Common myeloid progenitor, CD34-positive (primary cell): ENCODE measurements around the gene PRLH. TPM values are rescaled to one million over a fixed set of nuclear protein-coding genes. Genes with fewer than 3 reads are reported as not detected.

Source experiments
- CTCF ChIA-PET: fragments of 350-600 bp; sonication (Branson Sonifier 250); formaldehyde crosslinking; loops from one replicate; lab custom pipeline; 2021; ENCODE audit warnings: antibody characterized with exemption; lab: Charles Lee
- POLR2A ChIA-PET: fragments of 350-600 bp; sonication (Branson Sonifier 250); formaldehyde crosslinking; loops from one replicate; lab custom pipeline; 2021; ENCODE audit warnings: antibody characterized with exemption; lab: Charles Lee
- DNase-seq, 3 donors: peaks; one replicate each; pipeline versions ENCODE4 v3.0.0 to v3.0.0-alpha.2; 2013
- H3K27ac ChIP-seq, 2 experiments: 1 replicate in 1 of 2; 2 replicates in 1 of 2; pipeline ENCODE4 v1.7.0; 2013; ENCODE audit warnings: inconsistent platforms in 2 of 2, low read length in 2 of 2, mild to moderate bottlenecking in 2 of 2, low read depth in 1 of 2, moderate library complexity in 1 of 2; ENCODE audit not compliant: severe bottlenecking in 2 of 2, insufficient read depth in 1 of 2, poor library complexity in 1 of 2
- H3K27me3 ChIP-seq, 5 experiments: replicated peaks in 2 of 5; 1 replicate in 3 of 5; 2 replicates in 2 of 5; pipeline versions ENCODE4 v1.6.1 to v1.7.0; 2013; ENCODE audit warnings: low read length in 4 of 5, mild to moderate bottlenecking in 2 of 5, moderate library complexity in 2 of 5, inconsistent platforms in 1 of 5; ENCODE audit not compliant: insufficient read depth in 5 of 5, control insufficient read depth in 4 of 5
- H3K36me3 ChIP-seq, 4 experiments: 1 replicate in 2 of 4; 2 replicates in 2 of 4; pipeline versions ENCODE4 v1.6.1 to v1.7.0; 2013; ENCODE audit warnings: low read length in 3 of 4, control low read depth in 1 of 4, mild to moderate bottlenecking in 1 of 4; ENCODE audit not compliant: control insufficient read depth in 4 of 4, insufficient read depth in 4 of 4
- H3K4me1 ChIP-seq, 4 experiments: 1 replicate in 3 of 4; 2 replicates in 1 of 4; pipeline versions ENCODE4 v1.6.1 to v1.7.1; 2013; ENCODE audit warnings: low read length in 3 of 4, mild to moderate bottlenecking in 3 of 4, control low read depth in 1 of 4, inconsistent platforms in 1 of 4, moderate library complexity in 1 of 4; ENCODE audit not compliant: control insufficient read depth in 4 of 4, insufficient read depth in 4 of 4; ENCODE audit errors: control extremely low read depth in 1 of 4
- H3K4me3 ChIP-seq, 7 experiments: 1 replicate in 4 of 7; 2 replicates in 3 of 7; pipeline versions ENCODE4 v1.5.1 to v1.7.0; 2013; ENCODE audit warnings: mild to moderate bottlenecking in 7 of 7, low read length in 6 of 7, moderate library complexity in 6 of 7, inconsistent platforms in 2 of 7, low read depth in 2 of 7, control low read depth in 1 of 7; ENCODE audit not compliant: insufficient read depth in 4 of 7, control insufficient read depth in 1 of 7; ENCODE audit errors: extremely low read depth in 1 of 7
- H3K9me3 ChIP-seq, 5 experiments: 1 replicate in 4 of 5; 2 replicates in 1 of 5; pipeline versions ENCODE4 v1.6.1 to v1.7.1; 2013; ENCODE audit warnings: low read length in 4 of 5, mild to moderate bottlenecking in 2 of 5, inconsistent platforms in 1 of 5, low read depth in 1 of 5, moderate library complexity in 1 of 5; ENCODE audit not compliant: control insufficient read depth in 4 of 5, insufficient read depth in 2 of 5; ENCODE audit errors: control extremely low read depth in 1 of 5
- WGBS: methylation state at CpG from one replicate; pipeline ENCODE4 v1.1.5; 2013; ENCODE audit not compliant: insufficient coverage; 5-methylcytosine and 5-hydroxymethylcytosine counted together
- polyA plus RNA-seq: library from polyadenylated mRNA; unstranded; fragments of 120-200 nt; gene quantifications from one replicate; pipeline ENCODE4 v1.2.1, GENCODE V29; 2013

Gene PRLH, protein sequence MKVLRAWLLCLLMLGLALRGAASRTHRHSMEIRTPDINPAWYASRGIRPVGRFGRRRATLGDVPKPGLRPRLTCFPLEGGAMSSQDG
- not detected for polyA plus RNA-seq

DNA sequence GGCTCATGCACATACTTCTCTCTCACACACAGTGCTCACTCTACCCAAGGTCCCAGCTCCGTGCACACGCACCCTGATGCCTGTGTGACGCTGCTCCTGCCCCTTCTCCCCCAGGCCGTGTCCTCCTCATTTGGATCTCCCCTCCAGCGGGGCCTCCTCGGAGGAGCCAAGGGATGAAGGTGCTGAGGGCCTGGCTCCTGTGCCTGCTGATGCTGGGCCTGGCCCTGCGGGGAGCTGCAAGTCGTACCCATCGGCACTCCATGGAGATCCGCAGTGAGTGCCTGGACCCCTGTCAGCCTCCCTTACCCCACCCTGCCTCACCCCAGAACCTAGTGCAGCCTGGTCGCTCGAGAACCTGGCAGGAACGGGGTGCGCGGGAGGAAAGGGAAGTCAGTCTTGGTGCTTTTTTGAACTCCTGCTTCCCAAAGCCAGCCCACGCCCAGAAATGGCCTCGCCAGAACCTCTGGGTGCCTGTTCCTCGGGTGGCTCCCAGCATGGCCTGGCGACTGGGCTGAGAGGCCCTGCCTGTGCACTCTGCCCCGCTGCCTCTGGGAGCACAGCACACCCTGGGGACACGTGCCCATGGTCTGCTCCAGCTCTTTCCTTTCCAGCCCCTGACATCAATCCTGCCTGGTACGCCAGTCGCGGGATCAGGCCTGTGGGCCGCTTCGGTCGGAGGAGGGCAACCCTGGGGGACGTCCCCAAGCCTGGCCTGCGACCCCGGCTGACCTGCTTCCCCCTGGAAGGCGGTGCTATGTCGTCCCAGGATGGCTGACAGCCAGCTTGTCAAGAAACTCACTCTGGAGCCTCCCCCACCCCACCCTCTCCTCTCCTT, at the start of gene PRLH:
Gene PRLH (plus strand): TSS at position 174 of the 835 bp plus-strand sequence. CDS start 0 bp downstream, at position 174.
- Histone ChIP-seq H3K36me3 (no peaks in the 10 kb centered on the region), H3K9me3 (no peaks in the 10 kb centered on the region), H3K27me3 (peaks cover 0 to 16% (median 3%) of the 10 kb centered on the region in 5 experiments), H3K4me1 (peaks cover 0 to under 1% (median 0%) of the 10 kb centered on the region in 4 experiments), H3K27ac (no peak within 1 kb of the TSS), H3K4me3 (no peak within 1 kb of the TSS)
- ChIA-PET POLR2A (no interaction called here), CTCF (interaction anchor here (0.7 to 1.5 kb wide), 3 partner anchors 54 to 412 kb away, joined by 3 to 5 read pairs (median 3); no protein-coding TSS in a partner anchor)
- no peak for DNase-seq
- 89% methylated on average over 23 of the region's 32 CpGs for WGBS

DNA sequence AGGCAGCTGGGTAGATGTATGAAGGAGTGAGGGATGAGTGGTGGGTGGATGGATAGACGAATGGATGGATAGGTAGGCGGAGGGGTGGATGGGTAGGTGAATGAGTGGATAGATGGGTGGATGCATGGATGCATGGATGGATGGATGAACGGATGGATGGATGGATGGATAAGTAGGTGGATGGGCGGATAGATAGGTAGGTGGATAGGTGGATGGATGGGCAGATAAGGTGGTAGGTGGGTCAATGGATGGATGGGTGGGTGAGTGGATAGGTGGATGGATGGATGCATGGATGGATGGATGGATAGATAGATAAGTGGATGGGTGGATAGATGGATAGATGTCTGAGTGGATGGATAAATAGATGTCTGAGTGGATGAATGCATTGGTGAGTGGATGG, 49.2 kb upstream of the PRLH start:
- Histone ChIP-seq H3K4me3 (no peak overlapping the region), H3K4me1 (no peaks in the 10 kb centered on the region), H3K36me3 (no peaks in the 10 kb centered on the region), H3K27ac (no peak overlapping the region), H3K27me3 (peaks cover 0 to 2% (median 0%) of the 10 kb centered on the region in 5 experiments), H3K9me3 (no peaks in the 10 kb centered on the region)
- WGBS, result 96% methylated on average over 4 of the region's 4 CpGs
- ChIA-PET CTCF (interaction anchor here (1.1 to 2.4 kb wide), 3 partner anchors 12 to 66 kb away, joined by 3 to 10 read pairs (median 3); no protein-coding TSS in a partner anchor), POLR2A (no interaction called here)
- no peak for DNase-seq

DNA sequence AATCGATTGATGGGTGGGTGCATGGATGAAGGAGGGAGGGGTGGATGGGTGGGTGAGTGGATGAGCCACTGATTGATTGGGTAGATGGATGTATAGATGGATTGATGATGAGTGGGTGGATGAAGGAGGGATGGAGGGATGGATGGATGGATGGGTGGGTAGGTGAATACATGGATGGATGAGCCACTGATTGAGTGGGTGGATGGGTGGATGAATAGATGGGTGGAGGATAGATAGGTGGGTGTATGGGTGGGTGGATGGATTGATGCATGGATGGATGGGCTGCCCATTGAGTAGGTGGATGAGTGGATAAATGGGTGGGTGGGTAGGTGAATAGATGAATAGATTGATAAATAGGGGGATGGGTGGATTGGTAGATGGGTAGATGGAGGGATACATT, 48.4 kb upstream of the PRLH start:
- POLR2A ChIA-PET, result no interaction called here
- Histone ChIP-seq H3K27me3 (peaks cover 0 to 2% (median 0%) of the 10 kb centered on the region in 5 experiments), H3K27ac (no peak overlapping the region), H3K9me3 (no peaks in the 10 kb centered on the region), H3K4me1 (no peaks in the 10 kb centered on the region), H3K36me3 (no peaks in the 10 kb centered on the region), H3K4me3 (no peak overlapping the region)
- WGBS, result 94% methylated on average over 1 of the region's 1 CpG
- CTCF ChIA-PET, result no interaction called here
- no peak for DNase-seq

DNA sequence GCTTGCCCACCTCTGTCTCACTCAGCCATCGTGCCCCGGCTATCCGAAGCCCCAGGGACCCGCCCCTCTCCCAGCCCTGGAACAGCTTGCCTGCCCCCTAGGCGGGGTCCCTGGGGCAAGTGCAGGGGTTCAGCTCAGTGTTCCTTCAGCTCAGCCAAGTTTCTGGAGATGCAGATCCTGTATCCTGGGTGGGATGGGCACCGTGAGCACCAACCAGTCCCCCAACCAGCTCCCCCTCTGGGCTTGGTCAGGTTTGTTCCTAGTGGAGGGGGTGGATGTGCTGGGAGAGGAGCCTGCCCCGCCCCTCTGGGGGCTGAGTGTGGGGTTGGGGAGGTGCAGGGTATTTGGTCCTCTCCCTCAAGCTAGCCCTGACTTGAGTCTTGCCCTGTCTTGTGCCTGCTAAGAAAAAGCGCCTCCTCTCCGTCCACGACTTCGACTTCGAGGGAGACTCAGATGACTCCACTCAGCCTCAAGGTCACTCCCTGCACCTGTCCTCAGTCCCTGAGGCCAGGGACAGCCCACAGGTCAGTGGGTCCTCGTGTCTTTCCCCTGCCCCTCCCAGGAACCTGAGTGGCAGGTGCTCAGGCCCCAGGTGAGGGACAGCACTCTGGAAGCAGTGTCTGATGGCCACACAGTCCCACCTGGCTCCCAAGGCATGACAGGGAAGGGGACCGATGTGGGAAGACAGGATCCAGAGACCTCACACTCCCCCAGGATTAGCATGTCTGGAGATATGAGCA, 46.7 kb upstream of the PRLH start:
- no peak for DNase-seq
- Histone ChIP-seq H3K27ac (no peak overlapping the region), H3K4me3 (no peak overlapping the region), H3K4me1 (no peaks in the 10 kb centered on the region), H3K27me3 (peaks cover 0 to 2% (median 0%) of the 10 kb centered on the region in 5 experiments), H3K9me3 (no peaks in the 10 kb centered on the region), H3K36me3 (no peaks in the 10 kb centered on the region)
- 84% methylated on average over 10 of the region's 14 CpGs for WGBS
- ChIA-PET POLR2A (no interaction called here), CTCF (interaction anchor here (2.1 kb wide), 1 partner anchor 52 kb away, joined by 8 read pairs; no protein-coding TSS in a partner anchor)

DNA sequence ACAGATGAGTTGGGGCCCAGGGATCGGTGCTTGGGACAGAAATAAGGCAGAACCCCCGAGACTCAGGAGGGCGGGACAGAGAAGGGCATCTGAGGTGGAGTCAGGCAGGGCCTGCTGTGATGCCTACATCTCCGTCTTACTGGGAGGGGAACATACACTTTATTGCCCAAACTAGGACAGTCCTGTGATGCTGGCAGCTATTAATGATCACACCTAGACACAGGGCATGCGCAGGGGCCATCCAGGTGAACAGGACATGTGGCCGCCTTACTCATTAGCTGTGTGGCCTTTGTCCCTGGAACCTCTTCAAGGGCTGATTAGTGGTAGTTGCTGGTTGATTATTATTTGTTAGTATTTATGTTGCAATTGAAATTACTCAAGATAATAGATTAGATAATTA, 46.1 kb upstream of the PRLH start:
- WGBS, result 100% methylated on average over 5 of the region's 6 CpGs
- Histone ChIP-seq H3K27me3 (peaks cover 0 to 2% (median 0%) of the 10 kb centered on the region in 5 experiments), H3K27ac (no peak overlapping the region), H3K9me3 (no peaks in the 10 kb centered on the region), H3K4me1 (no peaks in the 10 kb centered on the region), H3K36me3 (no peaks in the 10 kb centered on the region), H3K4me3 (no peak overlapping the region)
- DNase-seq, result no peak
- ChIA-PET CTCF (interaction anchor here (2.1 kb wide), 1 partner anchor 52 kb away, joined by 8 read pairs; no protein-coding TSS in a partner anchor), POLR2A (no interaction called here)

DNA sequence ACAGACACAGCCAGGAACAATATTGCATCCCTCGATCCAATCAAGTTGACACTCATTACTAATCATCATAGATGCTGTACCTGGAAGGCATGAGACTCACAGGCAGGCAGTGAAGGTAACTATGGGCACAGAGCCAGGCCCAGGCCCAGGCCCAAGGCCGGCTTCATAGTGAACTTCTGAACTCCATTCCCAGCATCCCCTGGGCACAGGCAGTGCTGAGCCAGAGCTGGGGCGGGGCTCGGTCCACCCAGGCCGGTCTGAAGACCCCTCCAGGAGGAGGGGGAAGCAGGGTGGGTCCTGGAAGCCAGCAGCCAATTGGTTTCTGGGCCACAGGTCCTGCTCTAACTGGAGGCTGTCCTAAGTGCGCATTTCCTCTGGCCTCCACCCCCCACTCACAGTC, 41.7 kb upstream of the PRLH start:
- H3K27me3 ChIP-seq, result no peaks in the 10 kb centered on the region
- WGBS, result 92% methylated on average over 5 of the region's 6 CpGs
- CTCF ChIA-PET, result no interaction called here

More for the DNA sequence above, 41.7 kb upstream of the PRLH start:
- Histone ChIP-seq H3K9me3 (no peaks in the 10 kb centered on the region), H3K36me3 (no peaks in the 10 kb centered on the region), H3K27ac (no peak overlapping the region), H3K4me1 (no peaks in the 10 kb centered on the region), H3K4me3 (no peak overlapping the region)
- DNase-seq, result no peak
- POLR2A ChIA-PET, result no interaction called here
